HG03097 (cell line): ENCODE results near the gene KREMEN2.
A peak's percentile ranks its signal among the peaks of the same experiment; 100 is the strongest.

ENCODE experiments used
- ATAC-seq: cut with Tn5 transposase; IDR thresholded peaks from one replicate; pipeline ENCODE4 v1.9.1; 2021; ENCODE audit not compliant: unreplicated experiment, low FRiP score

Gene KREMEN2

DNA sequence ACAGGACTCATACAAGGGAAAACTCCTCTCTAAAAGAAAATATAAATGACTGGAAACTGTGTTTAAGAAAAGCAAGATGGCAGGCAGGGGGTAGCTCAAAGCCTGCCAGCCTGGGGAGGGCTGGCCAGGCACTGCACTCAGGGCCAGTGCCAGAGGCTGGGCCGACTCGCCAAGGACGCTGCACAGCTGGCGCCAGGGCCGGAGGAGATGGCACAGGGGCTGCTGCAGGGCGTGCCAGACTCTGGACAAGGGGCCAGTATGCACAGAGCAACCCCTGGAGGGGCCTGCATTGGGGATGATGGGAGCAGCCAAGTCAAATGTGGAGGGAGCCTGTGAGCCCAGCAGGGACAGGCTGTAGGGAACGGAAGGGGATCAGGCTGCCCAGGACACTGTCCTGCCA, 12.1 kb downstream of the KREMEN2 start:
- ATAC-seq, result no peak

DNA sequence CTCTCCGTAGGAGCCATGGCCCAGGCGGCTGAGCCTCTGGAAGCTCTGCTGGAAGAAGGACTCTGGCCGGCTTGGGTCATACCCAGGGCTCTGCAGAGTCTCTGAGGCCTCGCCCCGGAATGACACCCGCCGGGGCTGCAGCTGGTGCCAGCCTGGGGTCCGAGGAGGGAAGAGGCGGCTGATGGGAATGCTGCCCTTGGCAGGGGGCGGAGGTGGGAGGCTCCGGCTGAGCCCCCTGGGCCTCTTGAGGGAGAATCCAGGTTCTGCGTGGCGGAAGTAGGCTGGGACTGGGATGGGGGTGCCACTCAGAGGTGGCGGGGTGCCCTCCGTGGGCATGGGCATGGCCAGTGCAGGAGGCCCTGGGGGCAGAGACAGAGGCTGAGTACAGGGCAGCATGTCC, 12.6 kb downstream of the KREMEN2 start:
- no peak for ATAC-seq

DNA sequence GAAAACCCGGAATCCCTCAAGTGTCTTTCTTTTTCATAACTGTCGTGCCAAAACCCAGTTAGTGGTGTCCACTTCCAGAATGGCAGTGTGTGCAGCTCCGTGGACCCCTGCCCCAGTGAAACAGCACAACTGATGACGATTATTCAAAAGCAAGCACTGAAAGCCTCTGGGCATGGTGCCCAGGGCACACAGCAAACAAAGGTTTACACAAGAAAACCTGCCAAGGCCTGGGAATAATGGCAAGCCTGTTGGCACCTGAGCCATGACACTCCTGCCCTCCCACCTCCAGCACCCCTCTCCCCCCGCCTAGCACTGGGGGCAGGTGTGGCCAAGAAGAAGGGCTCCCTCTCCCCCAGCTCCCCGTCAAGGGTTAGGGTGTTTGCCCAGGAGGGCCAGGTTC, 13.4 kb downstream of the KREMEN2 start:
- ATAC-seq, result no peak

DNA sequence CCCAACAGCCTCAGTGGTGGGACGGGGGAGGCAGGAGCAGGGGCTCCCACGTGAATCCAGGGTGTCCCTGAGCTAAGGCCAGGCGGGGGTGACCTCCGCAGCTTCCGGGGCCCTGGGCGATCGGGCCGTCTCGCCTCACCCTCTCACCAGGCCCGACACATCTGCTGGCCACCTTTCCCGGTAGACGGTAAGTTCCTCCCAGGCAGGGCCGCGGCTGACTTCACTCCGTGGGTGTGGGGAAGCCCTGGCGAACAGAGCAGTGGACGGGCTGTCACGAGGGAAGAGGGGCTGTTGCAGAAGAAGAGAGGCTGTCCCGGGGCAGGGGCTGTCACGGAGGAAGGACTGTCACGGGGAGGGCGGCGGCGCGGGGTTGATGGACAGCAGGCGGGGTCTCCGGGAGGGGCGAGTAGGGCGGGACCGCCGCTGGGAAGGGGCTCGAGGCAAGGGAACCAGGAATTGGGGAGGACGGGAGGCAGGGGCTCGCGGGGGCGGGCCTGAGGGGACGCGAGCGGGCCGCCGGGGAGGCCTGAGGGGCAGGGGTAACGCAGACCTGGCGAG, 15.7 kb downstream of the KREMEN2 start:
- peak; percentile 4 for ATAC-seq

DNA sequence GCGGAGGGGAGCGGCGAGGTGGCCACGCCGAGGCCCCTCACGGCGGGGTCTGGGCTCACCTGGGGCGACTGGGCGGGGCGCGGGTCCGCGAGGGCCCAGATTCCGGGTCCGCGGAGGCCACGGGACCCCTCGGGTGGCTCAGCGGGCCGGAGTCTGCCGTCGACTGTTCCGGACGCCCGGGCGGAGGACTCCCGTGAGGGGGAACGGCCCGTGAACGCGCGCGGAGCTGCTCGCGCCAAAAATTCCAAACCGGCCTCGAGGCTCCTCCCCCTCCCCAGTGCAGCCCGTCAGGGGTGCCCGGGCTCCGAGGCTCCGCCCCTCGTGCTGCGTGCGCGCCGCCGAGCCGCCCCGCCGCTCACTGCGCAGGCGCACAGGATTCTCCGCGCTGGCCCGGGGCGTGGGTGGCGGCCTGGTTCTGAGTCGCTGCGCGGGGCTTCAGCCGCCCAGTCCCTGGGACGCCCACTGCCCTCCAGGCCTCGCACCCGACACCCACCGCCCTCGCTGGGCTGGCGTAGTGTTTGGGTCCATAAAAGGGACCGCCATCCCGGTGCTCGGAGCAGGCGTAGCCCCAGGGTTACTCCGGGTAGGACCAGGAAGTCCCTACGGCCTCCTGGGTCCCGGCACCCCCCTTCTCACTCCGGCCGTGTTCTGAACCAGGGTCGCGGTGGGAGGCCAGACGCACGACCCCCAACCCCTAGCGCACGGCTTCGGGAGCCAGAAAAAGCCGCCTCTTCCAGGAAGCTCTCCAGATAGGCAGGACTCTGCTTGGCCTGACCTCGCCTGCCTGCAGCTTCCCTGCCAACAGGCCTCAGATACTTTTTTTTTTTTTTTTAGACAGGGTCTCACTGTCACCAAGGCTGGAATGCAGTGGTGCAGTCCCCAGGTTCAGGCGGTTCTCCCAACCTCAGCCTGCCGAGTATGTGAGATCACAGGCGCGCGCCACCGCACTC, 16.4 kb downstream of the KREMEN2 start, which contains the start of gene PKMYT1:
Gene PKMYT1 (minus strand): TSS at position 220 of the 950 bp plus-strand sequence. CDS start 789 bp downstream, outside the sequence.
- ATAC-seq, result peak; percentile 62

DNA sequence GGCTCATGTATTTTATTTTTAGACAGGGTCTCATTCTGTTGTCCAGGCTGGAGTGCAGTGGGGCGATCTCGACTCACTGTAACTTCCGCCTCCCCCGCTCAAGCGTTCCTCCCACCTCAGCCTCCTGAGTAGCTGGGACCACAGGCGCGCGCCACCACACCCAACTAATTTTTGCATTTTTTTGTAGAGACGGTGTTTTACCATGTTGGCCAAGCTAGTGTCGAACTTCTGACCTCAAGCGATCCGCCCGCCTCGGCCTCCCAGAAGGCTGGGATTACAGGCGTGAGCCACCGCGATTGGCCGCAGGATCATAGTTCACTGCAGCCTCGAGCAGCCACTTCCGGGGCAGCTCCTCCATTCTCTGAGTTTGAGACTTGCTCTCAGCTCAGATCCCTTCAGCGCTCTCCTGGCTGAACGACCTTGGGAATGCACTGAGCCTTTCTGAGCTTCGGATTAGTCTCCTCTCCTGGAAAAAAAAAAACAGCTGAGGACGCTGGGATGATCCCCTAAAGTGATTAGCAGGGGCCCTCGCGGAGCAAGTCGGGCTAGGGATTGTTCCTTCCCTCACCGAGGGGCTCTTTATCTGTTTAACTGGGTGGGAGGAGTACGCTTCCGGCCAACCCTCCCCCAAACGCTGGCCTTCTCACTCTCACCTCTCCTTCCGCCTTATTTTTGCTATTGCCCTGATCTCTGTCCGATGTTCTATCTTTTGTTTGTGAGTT, 17.3 kb downstream of the KREMEN2 start:
- ATAC-seq, result no peak

DNA sequence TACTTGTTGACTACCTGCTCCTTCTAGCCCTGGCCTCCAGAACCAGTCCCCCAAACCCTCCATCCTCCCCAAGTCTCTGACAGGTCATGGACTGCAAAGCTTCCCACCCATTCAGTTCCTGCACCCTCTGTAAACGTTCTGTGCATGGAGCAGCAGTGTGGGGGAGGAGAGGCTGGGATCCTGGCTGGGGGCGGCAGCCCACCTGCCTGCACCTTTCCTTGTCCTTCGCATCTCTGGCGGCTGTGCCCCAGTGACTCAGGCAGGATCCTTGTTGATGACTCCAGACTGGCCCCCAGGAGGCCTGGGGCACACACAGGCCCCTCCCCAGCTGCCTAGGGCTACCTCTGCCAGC, 17.8 kb downstream of the KREMEN2 start:
- no peak for ATAC-seq

DNA sequence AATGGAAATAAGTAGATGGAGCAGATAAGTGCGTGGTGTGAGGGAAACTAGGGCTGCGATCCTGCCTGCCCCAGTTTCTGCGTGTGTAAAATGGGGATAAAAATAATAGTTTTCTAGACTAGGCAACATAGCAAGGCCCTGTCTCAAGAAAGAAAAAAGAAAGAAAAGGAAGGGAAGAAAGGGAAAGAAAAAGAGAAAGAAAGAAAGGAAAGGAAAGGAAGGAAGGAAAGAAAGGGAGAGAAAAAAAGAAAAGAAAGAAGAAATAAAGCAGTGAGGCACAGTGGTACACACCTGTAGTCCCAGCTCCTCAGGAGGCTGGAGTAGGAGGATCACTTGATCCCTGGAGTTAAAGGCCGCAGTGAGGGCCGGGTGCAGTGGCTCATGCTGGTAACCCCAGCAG, 18.3 kb downstream of the KREMEN2 start:
- no peak for ATAC-seq

DNA sequence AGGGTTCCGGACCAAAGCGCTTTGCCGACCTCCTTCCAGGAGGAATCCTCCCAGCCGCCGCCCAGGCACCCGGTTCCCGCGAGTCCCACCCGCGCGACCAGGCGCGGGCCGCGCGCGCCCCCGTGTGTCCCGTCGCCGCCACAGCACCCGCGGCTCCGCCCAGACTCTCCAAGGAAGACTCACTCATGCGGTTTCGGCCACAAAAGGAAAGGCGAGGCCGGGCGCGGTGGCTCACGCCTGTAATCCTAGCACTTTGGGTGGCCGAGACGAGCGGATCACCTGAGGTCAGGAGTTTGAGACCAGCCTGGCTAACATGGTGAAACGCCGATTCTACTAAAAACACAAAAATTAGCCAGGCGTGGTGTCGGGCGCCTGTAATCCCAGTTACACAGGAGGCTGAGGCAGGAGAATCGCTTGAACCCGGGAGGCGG, 19.6 kb downstream of the KREMEN2 start:
- no peak for ATAC-seq

DNA sequence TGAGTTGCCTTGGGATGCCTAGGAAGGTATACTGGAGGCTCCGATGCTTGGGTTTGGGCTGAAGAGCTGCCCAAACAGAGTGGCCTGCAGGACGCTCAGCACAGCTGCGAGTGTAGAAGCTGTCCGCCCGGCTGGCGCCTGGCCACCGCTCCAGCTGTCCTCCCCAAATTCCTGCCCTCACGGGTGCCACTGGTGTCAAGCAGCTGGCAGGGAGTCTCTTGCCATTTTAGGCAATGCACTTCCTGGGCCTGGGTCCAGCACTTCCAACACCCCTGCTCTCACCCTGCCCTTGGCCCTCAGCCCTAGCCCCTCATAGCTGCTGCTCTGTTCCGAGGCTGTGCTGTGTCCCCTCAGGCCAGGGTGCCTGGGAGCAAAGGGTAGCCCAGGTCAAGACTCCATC, 21.4 kb downstream of the KREMEN2 start:
- ATAC-seq, result no peak

DNA sequence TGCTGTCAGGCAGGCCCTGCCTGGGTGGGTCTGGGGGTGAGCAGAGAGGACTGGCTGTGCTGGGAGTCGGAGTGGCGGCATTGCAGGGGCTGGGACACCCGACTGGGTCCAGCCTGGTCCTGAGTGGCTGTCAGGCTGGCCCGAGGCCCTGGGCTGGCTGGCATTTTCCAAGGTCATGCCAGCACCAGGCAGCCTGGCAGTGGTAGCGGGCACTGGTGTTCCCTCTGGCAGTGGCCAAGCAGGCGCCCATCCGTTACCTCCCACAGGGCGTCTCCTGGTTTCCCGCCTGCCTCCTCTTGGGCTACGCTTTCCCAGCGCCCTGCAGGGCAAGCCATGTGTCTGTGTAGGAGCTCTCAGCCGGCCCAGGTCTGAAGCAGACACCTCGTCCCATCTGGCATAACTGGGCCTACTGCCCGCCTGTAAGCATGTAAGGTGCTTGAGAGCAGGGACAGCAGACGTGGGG, 21.8 kb downstream of the KREMEN2 start:
- ATAC-seq, result no peak

DNA sequence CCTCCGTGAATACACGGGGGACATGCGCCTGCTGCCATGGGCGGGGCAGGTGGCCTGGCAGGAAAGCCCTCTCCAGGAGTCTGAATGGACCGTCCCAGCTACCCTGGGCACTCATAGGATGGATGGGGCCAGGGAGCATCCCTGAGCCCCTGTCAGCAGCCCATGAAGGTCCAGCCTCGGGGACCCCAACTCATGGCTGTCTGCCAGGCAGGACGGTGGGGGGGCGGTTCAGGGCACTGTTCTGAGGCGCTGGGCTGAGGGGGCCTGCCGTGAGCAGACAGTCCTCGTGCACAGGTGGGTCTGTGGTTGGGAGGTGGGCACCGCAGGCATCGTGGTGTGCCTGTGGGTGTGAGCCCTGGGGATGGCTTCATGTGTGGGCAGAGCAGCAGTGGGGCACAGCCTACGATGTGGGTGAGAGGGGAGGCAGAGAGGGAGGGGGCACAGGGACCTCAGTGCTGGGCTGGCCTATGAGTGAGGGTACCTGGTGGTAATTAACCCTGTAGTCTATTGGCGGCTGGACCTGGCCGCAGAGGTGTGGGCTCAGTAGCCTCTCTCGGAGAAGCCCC, 22.6 kb downstream of the KREMEN2 start:
- no peak for ATAC-seq

DNA sequence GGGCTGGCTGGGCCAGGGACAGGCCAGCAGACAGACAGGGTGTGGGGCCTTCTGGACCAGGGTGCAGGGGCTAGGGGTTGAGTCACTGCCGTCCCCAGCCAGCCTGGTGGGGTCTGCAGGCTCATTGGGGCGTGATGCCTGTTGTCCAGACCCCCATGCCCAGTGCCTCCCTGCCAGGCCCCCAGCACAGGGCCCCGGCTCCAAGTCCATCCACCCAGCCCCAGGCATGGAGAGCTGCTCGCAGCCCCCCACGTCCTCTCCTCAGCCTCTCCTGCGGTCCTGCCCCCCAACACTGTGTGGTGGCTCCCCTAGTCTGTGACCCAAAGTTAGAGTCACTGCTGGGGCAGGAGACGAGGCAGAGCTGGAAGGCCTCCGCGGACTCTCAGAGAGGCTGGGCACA, 23.2 kb downstream of the KREMEN2 start:
- no peak for ATAC-seq

DNA sequence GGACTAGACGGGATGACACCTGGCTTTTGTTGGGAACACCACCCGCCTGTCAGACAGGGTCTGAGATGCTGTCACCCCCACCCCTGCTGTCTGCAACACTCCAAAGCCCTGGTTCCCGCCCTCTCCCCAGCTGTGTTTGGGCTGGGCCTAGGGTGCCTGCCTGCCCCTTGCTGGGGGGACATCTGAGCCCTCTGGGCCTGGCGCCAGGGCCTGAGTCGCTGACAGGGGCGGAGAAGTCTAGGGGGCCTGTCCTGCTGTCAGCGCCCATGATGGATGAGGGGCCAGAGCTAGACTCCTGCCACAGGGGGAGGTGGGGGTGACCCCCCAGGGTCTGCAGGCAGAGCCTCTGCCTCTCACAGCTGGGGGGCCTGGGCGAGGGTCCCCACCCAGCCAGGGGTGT, 23.8 kb downstream of the KREMEN2 start:
- no peak for ATAC-seq

DNA sequence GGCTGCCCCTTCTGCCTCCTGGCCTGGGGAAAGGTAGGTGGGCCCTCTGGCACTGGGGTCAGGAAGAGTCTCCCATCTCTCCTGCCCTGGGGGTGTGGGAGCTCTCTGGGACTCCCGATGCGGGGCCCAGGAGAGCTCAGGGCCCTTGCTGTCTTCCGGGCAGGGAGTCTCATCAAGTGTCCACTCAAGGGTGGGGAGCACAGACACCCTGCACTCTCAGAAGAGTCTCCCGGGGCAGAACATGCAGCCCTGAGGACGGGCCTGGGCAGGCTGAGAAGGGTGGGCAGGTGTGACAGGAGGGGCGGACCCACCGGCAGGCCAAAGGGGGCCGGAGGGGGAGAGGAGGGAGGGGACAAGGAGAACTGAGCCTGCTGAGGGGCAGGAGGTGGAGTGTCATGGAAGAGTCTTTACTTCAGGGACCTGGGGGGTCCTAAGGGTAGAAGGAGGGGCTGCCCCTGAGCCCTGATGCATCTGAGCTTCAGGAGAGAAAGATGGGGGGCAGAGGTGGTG, 24.6 kb downstream of the KREMEN2 start:
- no peak for ATAC-seq

DNA sequence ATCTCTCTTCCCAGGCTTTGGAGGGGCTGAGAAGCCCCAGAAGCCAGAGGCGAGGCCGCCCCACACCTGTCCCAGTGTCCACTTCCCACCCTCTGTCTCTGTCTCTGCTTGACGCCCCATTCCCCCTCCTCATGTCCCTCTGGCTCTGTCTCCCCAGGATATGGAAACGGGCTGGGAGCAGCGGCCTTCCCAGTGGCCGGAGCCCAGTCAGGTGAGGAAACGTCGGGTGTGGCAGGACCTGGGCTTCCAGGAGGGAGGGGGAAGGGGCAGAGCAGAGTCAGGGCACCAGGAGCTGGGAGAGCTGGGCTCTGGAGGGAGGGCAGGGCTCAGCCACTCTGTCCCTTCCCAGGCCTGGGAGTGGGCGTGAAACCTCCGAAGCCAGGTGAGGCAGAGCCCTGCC, 26.8 kb downstream of the KREMEN2 start:
- ATAC-seq, result no peak

DNA sequence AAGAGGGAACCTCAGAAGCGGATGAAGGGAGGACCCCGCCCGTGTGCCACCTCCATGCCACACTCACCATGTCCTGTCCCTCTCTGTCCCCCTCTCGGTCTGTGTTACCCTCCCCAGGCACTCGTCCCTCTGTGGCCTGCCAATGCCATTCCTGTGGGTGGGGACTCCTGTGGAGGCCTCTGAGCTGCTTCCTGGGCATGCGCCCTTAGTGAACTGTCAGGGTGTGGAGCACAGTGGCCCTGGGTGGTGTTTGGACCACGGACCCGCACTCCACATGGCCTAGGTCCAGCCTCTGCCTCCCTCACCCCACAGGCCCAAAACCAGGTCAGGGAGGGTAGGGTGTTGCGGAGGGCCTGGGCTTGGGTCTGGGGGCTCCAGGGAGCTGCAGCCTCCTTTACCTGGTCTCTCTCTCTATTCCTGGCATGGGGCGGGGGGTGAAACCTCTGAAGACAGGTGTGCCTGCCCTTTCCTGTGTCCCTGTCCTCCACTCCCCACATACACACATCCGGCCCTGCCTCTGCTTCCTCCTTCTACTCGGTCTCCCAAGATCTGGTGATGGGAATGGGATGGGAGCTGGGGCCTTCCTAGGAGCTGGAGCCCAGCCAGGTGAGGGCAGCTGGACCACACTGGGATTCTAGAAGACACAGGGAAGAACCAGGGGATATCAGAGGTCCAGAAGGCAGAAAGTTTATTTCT, 27.6 kb downstream of the KREMEN2 start:
- no peak for ATAC-seq

DNA sequence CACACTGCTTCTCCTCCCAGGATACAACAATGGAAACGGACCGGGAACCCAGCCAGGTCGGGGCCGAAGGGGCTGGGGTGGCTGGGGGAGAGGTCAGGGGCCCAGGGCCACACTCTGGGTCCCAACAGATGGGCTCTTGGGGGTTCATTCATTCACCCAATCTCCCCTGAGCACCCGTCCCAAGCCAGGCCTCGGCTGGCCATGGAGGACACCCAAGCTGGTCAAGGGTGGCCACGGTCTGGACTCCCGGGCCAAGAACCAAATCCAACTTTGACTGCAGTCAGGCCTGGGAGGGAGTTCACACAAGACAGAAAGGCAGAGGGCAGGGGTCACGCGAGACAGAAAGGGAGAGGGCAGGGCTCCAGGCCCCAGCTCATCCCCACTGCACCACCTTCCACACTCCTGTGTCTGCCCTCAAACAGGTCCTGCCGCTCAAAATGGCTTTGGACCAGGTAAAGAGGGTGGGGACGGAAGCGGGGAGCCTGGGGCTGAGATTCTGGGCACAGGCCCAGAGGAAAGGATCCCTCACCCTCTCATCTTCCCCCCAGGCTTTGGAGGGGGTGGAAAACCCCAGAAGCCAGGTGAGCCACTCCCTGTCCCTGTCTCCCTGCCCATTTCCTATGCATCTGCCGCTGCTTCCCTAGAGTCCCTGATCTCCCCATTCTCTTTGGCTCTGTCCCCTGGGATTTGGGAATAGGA, 28.5 kb downstream of the KREMEN2 start:
- no peak for ATAC-seq

DNA sequence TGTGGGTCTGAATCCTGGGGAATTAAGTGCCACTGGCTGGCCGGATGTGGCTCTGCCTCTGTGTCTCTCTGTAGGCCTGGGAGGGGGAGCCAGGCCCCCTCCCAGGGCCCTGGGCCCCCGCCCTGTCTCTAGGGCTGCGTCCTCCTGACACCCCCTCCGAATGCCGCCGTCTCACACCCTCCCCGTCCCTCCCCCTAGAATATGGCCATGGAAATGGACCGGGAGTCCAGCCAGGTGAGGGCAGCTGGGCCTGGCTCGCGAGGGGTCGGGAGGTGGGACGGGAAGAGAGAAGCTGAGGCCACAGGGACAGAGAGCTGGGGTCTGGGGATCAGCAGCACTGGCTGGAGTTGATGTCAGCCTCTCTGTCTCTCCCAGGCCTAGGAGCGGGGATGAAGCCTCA, 32.2 kb downstream of the KREMEN2 start:
- ATAC-seq, result no peak

DNA sequence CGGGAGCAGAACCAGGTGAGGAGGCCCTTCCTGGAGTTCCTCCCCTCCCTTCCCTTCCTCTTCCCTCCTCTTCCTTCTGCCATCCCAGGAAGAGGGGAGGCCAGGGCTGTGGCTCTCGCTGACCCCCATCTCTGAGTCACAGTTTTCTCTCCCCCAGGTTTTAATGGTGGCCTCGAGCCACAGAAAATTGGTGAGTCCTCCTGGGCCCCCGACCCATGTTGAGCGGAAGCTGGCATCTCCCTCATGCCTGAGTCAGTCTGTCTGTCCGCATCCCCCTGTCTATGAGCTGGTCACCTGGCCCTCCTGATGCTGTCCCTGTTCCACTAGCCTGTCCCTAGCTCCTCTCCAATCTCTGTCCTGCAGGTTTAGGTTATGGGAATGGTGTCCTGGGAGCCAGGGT, 35.9 kb downstream of the KREMEN2 start:
- no peak for ATAC-seq
